Tibial nerve (tissue), 3 donors: ENCODE data around the gene C9.

Experiments used
- POLR2A ChIP-seq, 2 donors: fragments of 450-650 bp; IDR thresholded peaks; one replicate each; pipeline ENCODE4 v1.6.1; 2017; ENCODE audit warnings: antibody characterized with exemption in 2 of 2, mild to moderate bottlenecking in 2 of 2, moderate library complexity in 2 of 2
- TF ChIP-seq, protein P1 (sequence below), 5 experiments: fragments of 200-600 bp in 3 of 5; fragments of 450-650 bp in 2 of 5; sonication (generic) in 3 of 5; IDR thresholded peaks; one replicate each; pipeline ENCODE4 v1.5.1; 2016 to 2019; ENCODE audit warnings: antibody characterized with exemption in 5 of 5, mild to moderate bottlenecking in 3 of 5, moderate library complexity in 2 of 5

DNA sequence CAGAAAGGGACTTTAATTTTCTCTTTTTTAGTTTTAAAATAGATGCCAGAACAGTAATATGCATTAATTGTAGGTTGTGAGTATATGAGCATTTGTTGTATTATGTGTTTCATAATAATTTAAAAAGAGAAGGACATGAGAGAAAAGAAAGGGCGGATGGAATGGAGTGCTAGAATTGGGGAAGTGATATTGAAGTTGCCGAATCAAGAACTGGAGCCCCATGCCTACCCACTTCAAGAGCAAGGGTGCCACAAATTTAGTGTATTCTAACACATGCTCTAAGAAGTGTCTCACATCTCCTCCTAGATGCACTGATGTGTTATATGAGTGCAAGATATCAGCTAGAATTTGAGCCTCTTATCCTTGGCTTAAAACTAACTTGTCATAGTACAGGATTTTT lies 101.3 kb downstream of the C9 start:
- TF ChIP-seq, protein P1, sequence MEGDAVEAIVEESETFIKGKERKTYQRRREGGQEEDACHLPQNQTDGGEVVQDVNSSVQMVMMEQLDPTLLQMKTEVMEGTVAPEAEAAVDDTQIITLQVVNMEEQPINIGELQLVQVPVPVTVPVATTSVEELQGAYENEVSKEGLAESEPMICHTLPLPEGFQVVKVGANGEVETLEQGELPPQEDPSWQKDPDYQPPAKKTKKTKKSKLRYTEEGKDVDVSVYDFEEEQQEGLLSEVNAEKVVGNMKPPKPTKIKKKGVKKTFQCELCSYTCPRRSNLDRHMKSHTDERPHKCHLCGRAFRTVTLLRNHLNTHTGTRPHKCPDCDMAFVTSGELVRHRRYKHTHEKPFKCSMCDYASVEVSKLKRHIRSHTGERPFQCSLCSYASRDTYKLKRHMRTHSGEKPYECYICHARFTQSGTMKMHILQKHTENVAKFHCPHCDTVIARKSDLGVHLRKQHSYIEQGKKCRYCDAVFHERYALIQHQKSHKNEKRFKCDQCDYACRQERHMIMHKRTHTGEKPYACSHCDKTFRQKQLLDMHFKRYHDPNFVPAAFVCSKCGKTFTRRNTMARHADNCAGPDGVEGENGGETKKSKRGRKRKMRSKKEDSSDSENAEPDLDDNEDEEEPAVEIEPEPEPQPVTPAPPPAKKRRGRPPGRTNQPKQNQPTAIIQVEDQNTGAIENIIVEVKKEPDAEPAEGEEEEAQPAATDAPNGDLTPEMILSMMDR (IDR thresholded peaks at IDR 0.05) = no peak
- TF ChIP-seq POLR2A (IDR thresholded peaks at IDR 0.05) = no peak
